BE2C (cell line): Measurements from ENCODE around the gene RNF225.

Experiments
- DNase-seq: peaks from one replicate; pipeline ENCODE4 v3.0.0-alpha.2; 2020
- H3K27me3 ChIP-seq: fragments of 250-450 bp; sonication (Bioruptor Pico); 2 replicates; pipeline ENCODE4 v1.5.1; 2020; ENCODE audit warnings: mild to moderate bottlenecking
- H3K36me3 ChIP-seq: fragments of 250-450 bp; sonication (Bioruptor Pico); 2 replicates; pipeline ENCODE4 v1.5.1; 2020; ENCODE audit warnings: mild to moderate bottlenecking
- H3K4me1 ChIP-seq: fragments of 250-450 bp; sonication (Bioruptor Pico); 2 replicates; pipeline ENCODE4 v1.5.1; 2020
- H3K4me3 ChIP-seq: 2 replicates; pipeline ENCODE4 v1.5.1; 2011; ENCODE audit warnings: low read depth, low read length
- H3K9me3 ChIP-seq: fragments of 250-450 bp; sonication (Bioruptor Pico); 2 replicates; pipeline ENCODE4 v1.5.1; 2020
- CTCF ChIP-seq: IDR thresholded peaks from 2 replicates; pipeline ENCODE4 v1.5.1; 2012; ENCODE audit warnings: mild to moderate bottlenecking, low read depth, low read length

Gene RNF225

GRCh38 chr19:58350871-58351557, 44.4 kb upstream of the RNF225 start:
- H3K4me1 ChIP-seq = no peaks in the 10 kb centered on the region
- H3K9me3 ChIP-seq = no peaks in the 10 kb centered on the region
- no peak overlapping the region for H3K4me3 ChIP-seq
- TF ChIP-seq CTCF = no peak
- no peaks in the 10 kb centered on the region for H3K27me3 ChIP-seq
- no peak for DNase-seq
- H3K36me3 ChIP-seq = peaks cover 2% of the 10 kb centered on the region; the same call in 1 of the 2 replicates

- H3K36me3 ChIP-seq = peaks cover 2% of the 10 kb centered on the region; the same call in 1 of the 2 replicates
- H3K4me1 ChIP-seq = no peaks in the 10 kb centered on the region
- H3K27me3 ChIP-seq = no peaks in the 10 kb centered on the region
- no peak for DNase-seq
- no peaks in the 10 kb centered on the region for H3K9me3 ChIP-seq
- TF ChIP-seq CTCF = no peak
- H3K4me3 ChIP-seq = no peak overlapping the region
Observed at GRCh38 chr19:58351558-58351878, 43.9 kb upstream of the RNF225 start.

GRCh38 chr19:58351990-58352755, 43.3 kb upstream of the RNF225 start:
- no peak for TF ChIP-seq CTCF
- H3K4me1 ChIP-seq = no peaks in the 10 kb centered on the region

GRCh38 chr19:58352760-58353671, 42.4 kb upstream of the RNF225 start, which contains the start of gene A1BG:
Gene A1BG, minus strand, starts transcription at chr19:58353492. Its CDS starts 55 bp downstream, at chr19:58353437.
- no peaks in the 10 kb centered on the region for H3K27me3 ChIP-seq
- H3K4me3 ChIP-seq = no peak within 1 kb of the TSS
- no peaks in the 10 kb centered on the region for H3K9me3 ChIP-seq
- no peak for DNase-seq
- no peaks in the 10 kb centered on the region for H3K4me1 ChIP-seq
- H3K36me3 ChIP-seq = peaks cover 2% of the 10 kb centered on the region; the same call in 1 of the 2 replicates
- TF ChIP-seq CTCF = no peak

More at GRCh38 chr19:58351990-58352755, 43.3 kb upstream of the RNF225 start:
- Histone ChIP-seq H3K9me3 (no peaks in the 10 kb centered on the region), H3K36me3 (peaks cover 2% of the 10 kb centered on the region; the same call in 1 of the 2 replicates), H3K4me3 (no peak overlapping the region), H3K27me3 (no peaks in the 10 kb centered on the region)
- no peak for DNase-seq

GRCh38 chr19:58353717-58354477, 41.6 kb upstream of the RNF225 start:
- Histone ChIP-seq H3K4me1 (no peaks in the 10 kb centered on the region), H3K9me3 (no peaks in the 10 kb centered on the region), H3K4me3 (no peak overlapping the region), H3K36me3 (peaks cover 2% of the 10 kb centered on the region; the same call in 1 of the 2 replicates), H3K27me3 (no peaks in the 10 kb centered on the region)
- no peak for TF ChIP-seq CTCF
- DNase-seq = no peak
